NCI-H1436 (cell line): ENCODE measurements around the gene ZFAND3.
A peak's percentile ranks its signal among the peaks of the same experiment; 100 is the strongest.
"Not testable (repeated sequence)": the region's sequence is repeated elsewhere in the genome, so short reads cannot be mapped to it uniquely, and the experiment has no call there.

Experiments used
- DNase-seq: peaks from one replicate; lab custom pipeline; 2025; lab: John Stamatoyannopoulos, UW

Gene ZFAND3

GRCh38 chr6:37972994-37973757 lies 153.6 kb downstream of the ZFAND3 start:
- DNase-seq, result no peak

- DNase-seq, result no peak
These were observed 154.9 kb downstream of the ZFAND3 start for GRCh38 chr6:37974381-37974780.

- DNase-seq, result no peak
These were observed 155.4 kb downstream of the ZFAND3 start for GRCh38 chr6:37974943-37975342.

- DNase-seq, result no peak
These were observed 158.2 kb downstream of the ZFAND3 start for GRCh38 chr6:37977715-37978114.

GRCh38 chr6:37979392-37980221 lies 160.1 kb downstream of the ZFAND3 start:
- no peak for DNase-seq

GRCh38 chr6:37980222-37980595 lies 160.7 kb downstream of the ZFAND3 start:
- DNase-seq, result peak; percentile 33

GRCh38 chr6:37981626-37982025 lies 162.1 kb downstream of the ZFAND3 start:
- no peak for DNase-seq

GRCh38 chr6:37982317-37982716 lies 162.8 kb downstream of the ZFAND3 start:
- no peak for DNase-seq

- DNase-seq, result no peak
These were observed 164.4 kb downstream of the ZFAND3 start for GRCh38 chr6:37983720-37984501.

- DNase-seq, result no peak
These were observed 165.1 kb downstream of the ZFAND3 start for GRCh38 chr6:37984578-37984977.

- no peak for DNase-seq
These were observed 165.8 kb downstream of the ZFAND3 start for GRCh38 chr6:37985355-37985754.

GRCh38 chr6:37987018-37987417 lies 167.5 kb downstream of the ZFAND3 start:
- DNase-seq, result no peak

GRCh38 chr6:37987559-37987958 lies 168.0 kb downstream of the ZFAND3 start:
- no peak for DNase-seq

GRCh38 chr6:37988127-37988526 lies 168.6 kb downstream of the ZFAND3 start:
- DNase-seq, result no peak

GRCh38 chr6:37988696-37989095 lies 169.2 kb downstream of the ZFAND3 start:
- DNase-seq, result no peak

- no peak for DNase-seq
These were observed 171.4 kb downstream of the ZFAND3 start for GRCh38 chr6:37990762-37991525.

- DNase-seq, result no peak
These were observed 173.2 kb downstream of the ZFAND3 start for GRCh38 chr6:37992749-37993148.

- not testable (repeated sequence) for DNase-seq
These were observed 173.7 kb downstream of the ZFAND3 start for GRCh38 chr6:37993194-37993593.

GRCh38 chr6:37993596-37993995 lies 174.1 kb downstream of the ZFAND3 start:
- no peak for DNase-seq

- DNase-seq, result peak; percentile 31
These were observed 174.7 kb downstream of the ZFAND3 start for GRCh38 chr6:37994223-37994622.

- DNase-seq, result no peak
These were observed 178.8 kb downstream of the ZFAND3 start for GRCh38 chr6:37998366-37998765.

GRCh38 chr6:38001386-38001785 lies 181.9 kb downstream of the ZFAND3 start:
- no peak for DNase-seq
